Psoas muscle (tissue), 8 donors: Measurements from ENCODE around the gene SPAG7. TPM values are rescaled to one million over a fixed set of nuclear protein-coding genes. Genes with fewer than 3 reads are reported as not detected.
A peak's percentile ranks its signal among the peaks of the same experiment; 100 is the strongest.

ENCODE experiments used
- ATAC-seq, 4 donors: fragments of 200-7000 bp; cut with Tn5 transposase; one replicate each; pipeline ENCODE4 v1.9.1; 2020; ENCODE audit warnings: moderate library complexity in 3 of 4, mild to moderate bottlenecking in 2 of 4
- DNase-seq, 2 donors: peaks; one replicate each; pipeline ENCODE4 v3.0.0-alpha.2; 2020
- H3K27ac ChIP-seq: fragments of 200-600 bp; one replicate; pipeline ENCODE4 v1.8.0; 2022
- H3K27me3 ChIP-seq, 3 donors: fragments of 200-600 bp in 1 of 3; one replicate each; pipeline versions ENCODE4 v1.6.1 to v1.8.0; 2013 to 2022; ENCODE audit warnings: low read length in 2 of 3, mild to moderate bottlenecking in 2 of 3, moderate library complexity in 1 of 3; ENCODE audit not compliant: insufficient read depth in 3 of 3
- H3K36me3 ChIP-seq, 2 donors: fragments of 200-600 bp in 1 of 2; one replicate each; pipeline versions ENCODE4 v1.6.1 to v1.8.0; 2013 to 2022; ENCODE audit warnings: low read depth in 1 of 2, mild to moderate bottlenecking in 1 of 2, moderate library complexity in 1 of 2; ENCODE audit not compliant: insufficient read depth in 1 of 2
- H3K4me1 ChIP-seq: fragments of 200-600 bp; one replicate; pipeline ENCODE4 v1.8.0; 2022
- H3K4me3 ChIP-seq: fragments of 200-600 bp; one replicate; pipeline ENCODE4 v1.8.0; 2022; ENCODE audit warnings: mild to moderate bottlenecking
- H3K9me3 ChIP-seq: fragments of 200-600 bp; one replicate; pipeline ENCODE4 v1.8.0; 2022
- WGBS, 3 donors: extraction: QIAGEN DNeasy Blood & Tissue Kit; methylation state at CpG; one replicate each; pipeline versions ENCODE4 v1.1.6 to v1.1.7; 2013; 5-methylcytosine and 5-hydroxymethylcytosine counted together
- intact Hi-C, 2 donors: fragments of 100-400 bp; cut with DNase I; formaldehyde crosslinking; loops; one replicate each; pipeline versions ENCODE4 v1.11.0 to v1.14.2; 2022
- polyA plus RNA-seq, 3 donors: library from polyadenylated mRNA; stranded (reverse); fragments of 200-250 nt; gene quantifications; one replicate each; pipeline ENCODE4 v1.2.3, GENCODE V29; 2013
- total RNA-seq, 4 donors: library from RNA; stranded (reverse); fragmentation: NEBNext Ultra II Directional in 2 of 4; extraction: Animal tissue kit (Norgen Biotek cat#: 25700) in 2 of 4; gene quantifications; one replicate each; pipeline versions ENCODE4 v1.2.1 to v1.2.4, GENCODE V29; 2021 to 2023
- TF ChIP-seq, protein P1 (sequence below): fragments of 200-600 bp; IDR thresholded peaks from one replicate; pipeline ENCODE4 v1.8.0; 2022; ENCODE audit warnings: antibody characterized with exemption
- donor health status: healthy with polysubstance abuse.
- donor health status: DM: no; HTN: no; CAD: no; lungs with moderate emphysema.
- donor health status: Bipolar disorder and iron deficiency.
- donor health status: healthy.
- donor health status: DM: yes; HTN: yes; CAD: no.
- donor health status: DM: no; HTN: no; CAD: no.
- donor health status: DM: no; HTN: no; CAD: no.
- donor health status: DM: yes; HTN: yes; CAD: no.

The SPAG7 gene
- total and polyA plus RNA-seq, 7 donors: 79.2 to 179 (median 117) TPM

DNA sequence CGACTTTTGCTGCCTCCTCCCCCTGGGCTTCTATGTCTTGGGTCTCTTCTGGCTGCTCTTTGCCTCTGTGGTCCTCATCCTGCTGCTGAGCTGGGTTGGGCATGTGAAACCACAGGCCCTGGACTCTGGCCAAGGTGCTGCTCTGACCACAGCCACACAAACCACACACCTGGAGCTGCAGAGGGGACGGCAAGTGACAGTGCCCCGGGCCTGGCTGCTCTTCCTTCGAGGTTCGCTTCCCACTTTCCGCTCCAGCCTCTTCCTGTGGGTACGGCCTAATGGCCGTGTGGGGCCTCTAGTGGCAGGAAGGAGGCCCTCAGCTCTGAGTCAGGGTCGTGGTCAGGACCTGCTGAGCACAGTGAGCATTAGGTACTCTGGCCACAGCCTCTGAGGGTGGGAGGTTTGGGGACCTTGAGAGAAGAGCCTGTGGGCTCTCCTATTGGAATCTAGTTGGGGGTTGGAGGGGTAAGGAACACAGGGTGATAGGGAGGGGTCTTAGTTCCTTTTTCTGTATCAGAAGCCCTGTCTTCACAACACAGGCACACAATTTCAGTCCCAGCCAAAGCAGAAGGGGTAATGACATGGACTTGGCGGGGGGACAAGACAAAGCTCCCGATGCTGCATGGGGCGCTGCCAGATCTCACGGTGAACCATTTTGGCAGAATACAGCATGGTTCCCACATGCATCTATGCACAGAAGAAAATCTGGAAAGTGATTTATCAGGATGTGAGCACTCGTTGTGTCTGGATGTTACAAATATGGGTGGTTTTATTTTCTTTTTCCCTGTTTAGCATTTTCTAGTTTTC, 33.2 kb downstream of the SPAG7 start:
- H3K4me3 ChIP-seq: no peak overlapping the region
- peak in 1 of 2 donors; percentile 69 for DNase-seq
- ATAC-seq: peak; percentile 39 to 62 (median 48)
- H3K4me1 ChIP-seq: peaks cover 38% of the 10 kb centered on the region
- no peaks in the 10 kb centered on the region for H3K27me3 ChIP-seq
- TF ChIP-seq, protein P1, sequence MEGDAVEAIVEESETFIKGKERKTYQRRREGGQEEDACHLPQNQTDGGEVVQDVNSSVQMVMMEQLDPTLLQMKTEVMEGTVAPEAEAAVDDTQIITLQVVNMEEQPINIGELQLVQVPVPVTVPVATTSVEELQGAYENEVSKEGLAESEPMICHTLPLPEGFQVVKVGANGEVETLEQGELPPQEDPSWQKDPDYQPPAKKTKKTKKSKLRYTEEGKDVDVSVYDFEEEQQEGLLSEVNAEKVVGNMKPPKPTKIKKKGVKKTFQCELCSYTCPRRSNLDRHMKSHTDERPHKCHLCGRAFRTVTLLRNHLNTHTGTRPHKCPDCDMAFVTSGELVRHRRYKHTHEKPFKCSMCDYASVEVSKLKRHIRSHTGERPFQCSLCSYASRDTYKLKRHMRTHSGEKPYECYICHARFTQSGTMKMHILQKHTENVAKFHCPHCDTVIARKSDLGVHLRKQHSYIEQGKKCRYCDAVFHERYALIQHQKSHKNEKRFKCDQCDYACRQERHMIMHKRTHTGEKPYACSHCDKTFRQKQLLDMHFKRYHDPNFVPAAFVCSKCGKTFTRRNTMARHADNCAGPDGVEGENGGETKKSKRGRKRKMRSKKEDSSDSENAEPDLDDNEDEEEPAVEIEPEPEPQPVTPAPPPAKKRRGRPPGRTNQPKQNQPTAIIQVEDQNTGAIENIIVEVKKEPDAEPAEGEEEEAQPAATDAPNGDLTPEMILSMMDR: peak; percentile 5
- WGBS, 3 donors: 19 to 20% (median 20%) methylated on average over 14 of the region's 14 CpGs
- H3K36me3 ChIP-seq: peaks cover 0 to 44% of the 10 kb centered on the region in 2 donors
- H3K9me3 ChIP-seq: no peaks in the 10 kb centered on the region
- intact Hi-C loops: loop anchor here in 1 of 2 donors (2.0 kb wide), 1 partner anchor 26 kb away; no protein-coding TSS in a partner anchor
- peak overlapping the region; percentile 36 for H3K27ac ChIP-seq

DNA sequence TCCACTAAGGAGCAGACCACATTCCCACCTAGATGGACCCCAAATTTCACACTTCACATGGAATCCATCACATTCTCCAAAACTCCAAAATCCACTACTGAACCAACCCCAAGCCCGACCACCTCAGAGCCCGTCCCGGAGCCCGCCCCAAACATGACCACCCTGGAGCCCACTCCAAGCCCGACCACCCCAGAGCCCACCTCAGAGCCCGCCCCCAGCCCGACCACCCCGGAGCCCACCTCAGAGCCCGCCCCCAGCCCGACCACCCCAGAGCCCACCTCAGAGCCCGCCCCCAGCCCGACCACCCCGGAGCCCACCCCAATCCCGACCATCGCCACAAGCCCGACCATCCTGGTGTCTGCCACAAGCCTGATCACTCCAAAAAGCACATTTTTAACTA, 34.0 kb downstream of the SPAG7 start:
- DNase-seq (peak in 1 of 2 donors; percentile 13), ATAC-seq (no peak)
- TF ChIP-seq, protein P1: no peak
- Histone ChIP-seq H3K4me1 (peaks cover 33% of the 10 kb centered on the region), H3K36me3 (peaks cover 0 to 47% of the 10 kb centered on the region in 2 donors), H3K27me3 (no peaks in the 10 kb centered on the region), H3K9me3 (no peaks in the 10 kb centered on the region), H3K4me3 (no peak overlapping the region), H3K27ac (peak overlapping the region; percentile 36)
- intact Hi-C loops: loop anchor here in 1 of 2 donors (2.0 kb wide), 1 partner anchor 25 kb away; no protein-coding TSS in a partner anchor
- 74 to 87% (median 78%) methylated on average over 13 to 16 of the region's 16 CpGs for WGBS, 3 donors

DNA sequence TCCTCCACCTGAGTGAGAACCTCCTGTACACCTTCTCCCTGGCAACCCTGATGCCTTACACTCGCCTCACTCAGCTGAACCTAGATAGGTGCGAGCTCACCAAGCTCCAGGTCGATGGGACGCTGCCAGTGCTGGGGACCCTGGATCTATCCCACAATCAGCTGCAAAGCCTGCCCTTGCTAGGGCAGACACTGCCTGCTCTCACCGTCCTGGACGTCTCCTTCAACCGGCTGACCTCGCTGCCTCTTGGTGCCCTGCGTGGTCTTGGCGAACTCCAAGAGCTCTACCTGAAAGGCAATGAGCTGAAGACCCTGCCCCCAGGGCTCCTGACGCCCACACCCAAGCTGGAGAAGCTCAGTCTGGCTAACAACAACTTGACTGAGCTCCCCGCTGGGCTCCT, 34.9 kb downstream of the SPAG7 start:
- Histone ChIP-seq H3K27ac (no peak overlapping the region), H3K27me3 (no peaks in the 10 kb centered on the region), H3K9me3 (no peaks in the 10 kb centered on the region), H3K36me3 (peaks cover 0 to 41% of the 10 kb centered on the region in 2 donors), H3K4me1 (peaks cover 24% of the 10 kb centered on the region), H3K4me3 (no peak overlapping the region)
- DNase-seq: peak in 1 of 2 donors; percentile 42
- ATAC-seq: no peak
- TF ChIP-seq, protein P1: no peak
- 92 to 93% (median 93%) methylated on average over 12 of the region's 12 CpGs for WGBS, 3 donors
- intact Hi-C loops: no loop called here

DNA sequence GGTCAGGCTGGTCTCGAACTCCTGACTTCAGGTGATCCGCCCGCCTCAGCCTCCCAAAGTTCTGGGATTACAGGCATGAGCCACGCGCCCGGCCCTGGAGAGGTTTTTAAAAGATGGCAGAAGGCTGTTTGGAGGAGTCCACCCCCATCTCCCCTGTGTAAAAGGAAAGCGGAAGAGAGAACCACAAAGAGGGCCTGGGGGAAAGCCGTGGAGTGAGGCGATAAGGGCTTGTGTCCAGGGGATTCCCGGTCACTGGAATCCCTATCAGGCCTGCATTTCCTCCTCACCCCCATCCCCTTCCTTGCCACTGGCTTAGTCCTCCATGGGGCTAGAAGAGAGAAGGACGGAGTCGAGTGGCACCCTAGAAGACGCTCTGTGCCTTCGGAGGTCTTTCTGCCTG, 35.7 kb downstream of the SPAG7 start, which contains the start of gene GP1BA:
GP1BA (plus strand) TSS at position 315 of the 400 bp plus-strand sequence. CDS start 328 bp downstream, outside the sequence.
- peaks cover 17% of the 10 kb centered on the region for H3K4me1 ChIP-seq
- intact Hi-C loops: no loop called here
- WGBS, 3 donors: 68 to 78% (median 69%) methylated on average over 11 to 14 of the region's 14 CpGs
- DNase-seq (no peak), ATAC-seq (no peak)
- no peak within 1 kb of the TSS for H3K27ac ChIP-seq
- TF ChIP-seq, protein P1: no peak
- no peaks in the 10 kb centered on the region for H3K9me3 ChIP-seq
- no peaks in the 10 kb centered on the region for H3K27me3 ChIP-seq
- peaks cover 0 to 33% of the 10 kb centered on the region in 2 donors for H3K36me3 ChIP-seq
- H3K4me3 ChIP-seq: no peak within 1 kb of the TSS
